A673 (cell line): ENCODE measurements around the gene DHCR24. TPM values are rescaled to one million over a fixed set of nuclear protein-coding genes. Genes with fewer than 3 reads are reported as not detected.

ENCODE experiments used
- BruUV-seq: library from RNA; stranded (reverse); fragments of 400-500 nt; replicated peaks from 2 replicates; lab custom pipeline; 2021; lab: Mats Ljungman, UMichigan
- CTCF ChIA-PET: fragments of 300-600 bp; sonication (Branson Sonifier 250); formaldehyde crosslinking; loops from one replicate; lab custom pipeline; 2022; ENCODE audit warnings: antibody characterized with exemption; lab: Charles Lee
- POLR2A ChIA-PET: fragments of 300-600 bp; sonication (Branson Sonifier 250); formaldehyde crosslinking; loops from one replicate; lab custom pipeline; 2022; ENCODE audit warnings: antibody characterized with exemption; ENCODE audit not compliant: low non-redundant PET; lab: Charles Lee
- DNase-seq: peaks from one replicate; pipeline ENCODE4 v3.0.0-alpha.2; 2015; ENCODE audit warnings: low spot score
- H3K27ac ChIP-seq: fragments of 200-600 bp; sonication (generic); 2 replicates; pipeline ENCODE4 v1.5.1; 2016; ENCODE audit warnings: mixed run types, low read depth, mild to moderate bottlenecking, mixed read lengths, antibody characterized with exemption, low read length; ENCODE audit not compliant: poor library complexity, severe bottlenecking
- H3K27me3 ChIP-seq: fragments of 200-600 bp; sonication (generic); replicated peaks from 2 replicates; pipeline ENCODE4 v1.6.1; 2017; ENCODE audit warnings: mixed run types, low read depth, mild to moderate bottlenecking, mixed read lengths, antibody characterized with exemption, low read length; ENCODE audit not compliant: insufficient read depth, poor library complexity
- H3K36me3 ChIP-seq: fragments of 200-600 bp; sonication (generic); 2 replicates; pipeline ENCODE4 v1.6.1; 2016; ENCODE audit warnings: mixed run types, mild to moderate bottlenecking, mixed read lengths, antibody characterized with exemption, low read length; ENCODE audit not compliant: insufficient read depth, poor library complexity, severe bottlenecking
- H3K4me1 ChIP-seq: fragments of 200-600 bp; sonication (generic); 2 replicates; pipeline ENCODE4 v1.6.1; 2017; ENCODE audit warnings: mixed run types, mild to moderate bottlenecking, mixed read lengths, antibody characterized with exemption, low read length; ENCODE audit not compliant: insufficient read depth, poor library complexity, severe bottlenecking
- H3K4me3 ChIP-seq: fragments of 200-600 bp; sonication (generic); 2 replicates; pipeline ENCODE4 v1.5.1; 2016; ENCODE audit warnings: low read depth, mixed run types, mild to moderate bottlenecking, mixed read lengths, low read length; ENCODE audit not compliant: poor library complexity, severe bottlenecking
- H3K9me3 ChIP-seq: fragments of 200-600 bp; sonication (generic); 2 replicates; pipeline ENCODE4 v1.6.1; 2016; ENCODE audit warnings: mixed run types, low read depth, mild to moderate bottlenecking, mixed read lengths, antibody characterized with exemption, low read length; ENCODE audit not compliant: poor library complexity, severe bottlenecking
- EZH2 ChIP-seq: fragments of 200-600 bp; sonication (generic); IDR thresholded peaks from 2 replicates; pipeline ENCODE4 v1.6.1; 2017; ENCODE audit warnings: borderline replicate concordance, low read depth, mild to moderate bottlenecking, mixed read lengths, antibody characterized with exemption, low read length; ENCODE audit not compliant: poor library complexity, severe bottlenecking
- intact Hi-C: fragments of 100-400 bp; cut with micrococcal nuclease; formaldehyde crosslinking; loops from one replicate; pipeline ENCODE4 v1.10.0; 2022; ENCODE audit not compliant: unreplicated experiment
- total RNA-seq: library from RNA; stranded (reverse); gene quantifications from 2 replicates; pipeline ENCODE4 v1.2.3, GENCODE V29; 2021
- TF ChIP-seq, protein P1 (sequence below): fragments of 300-800, 200-600 bp; sonication (generic); conservative IDR thresholded peaks from 2 replicates; pipeline ENCODE4 v1.5.1; 2017; ENCODE audit warnings: low read depth, mild to moderate bottlenecking, antibody characterized with exemption, low read length, moderate library complexity, mixed read lengths

The DHCR24 gene
- total RNA-seq, 1 experiment from 2014 or later = 273 TPM

GRCh38 chr1:54838565-54839180, 48.3 kb downstream of the DHCR24 start:
- TF ChIP-seq, protein P1, sequence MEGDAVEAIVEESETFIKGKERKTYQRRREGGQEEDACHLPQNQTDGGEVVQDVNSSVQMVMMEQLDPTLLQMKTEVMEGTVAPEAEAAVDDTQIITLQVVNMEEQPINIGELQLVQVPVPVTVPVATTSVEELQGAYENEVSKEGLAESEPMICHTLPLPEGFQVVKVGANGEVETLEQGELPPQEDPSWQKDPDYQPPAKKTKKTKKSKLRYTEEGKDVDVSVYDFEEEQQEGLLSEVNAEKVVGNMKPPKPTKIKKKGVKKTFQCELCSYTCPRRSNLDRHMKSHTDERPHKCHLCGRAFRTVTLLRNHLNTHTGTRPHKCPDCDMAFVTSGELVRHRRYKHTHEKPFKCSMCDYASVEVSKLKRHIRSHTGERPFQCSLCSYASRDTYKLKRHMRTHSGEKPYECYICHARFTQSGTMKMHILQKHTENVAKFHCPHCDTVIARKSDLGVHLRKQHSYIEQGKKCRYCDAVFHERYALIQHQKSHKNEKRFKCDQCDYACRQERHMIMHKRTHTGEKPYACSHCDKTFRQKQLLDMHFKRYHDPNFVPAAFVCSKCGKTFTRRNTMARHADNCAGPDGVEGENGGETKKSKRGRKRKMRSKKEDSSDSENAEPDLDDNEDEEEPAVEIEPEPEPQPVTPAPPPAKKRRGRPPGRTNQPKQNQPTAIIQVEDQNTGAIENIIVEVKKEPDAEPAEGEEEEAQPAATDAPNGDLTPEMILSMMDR = no peak
- TF ChIP-seq EZH2 = no peak
- H3K4me3 ChIP-seq = no peak overlapping the region
- CTCF ChIA-PET = no interaction called here
- no peaks in the 10 kb centered on the region for H3K36me3 ChIP-seq
- H3K27ac ChIP-seq = no peak overlapping the region
- POLR2A ChIA-PET = no interaction called here
- BruUV-seq = no TSS peak
- no peak for DNase-seq
- H3K27me3 ChIP-seq = no peaks in the 10 kb centered on the region
- no peaks in the 10 kb centered on the region for H3K4me1 ChIP-seq
- intact Hi-C loops = no loop called here
- H3K9me3 ChIP-seq = no peaks in the 10 kb centered on the region

DNA sequence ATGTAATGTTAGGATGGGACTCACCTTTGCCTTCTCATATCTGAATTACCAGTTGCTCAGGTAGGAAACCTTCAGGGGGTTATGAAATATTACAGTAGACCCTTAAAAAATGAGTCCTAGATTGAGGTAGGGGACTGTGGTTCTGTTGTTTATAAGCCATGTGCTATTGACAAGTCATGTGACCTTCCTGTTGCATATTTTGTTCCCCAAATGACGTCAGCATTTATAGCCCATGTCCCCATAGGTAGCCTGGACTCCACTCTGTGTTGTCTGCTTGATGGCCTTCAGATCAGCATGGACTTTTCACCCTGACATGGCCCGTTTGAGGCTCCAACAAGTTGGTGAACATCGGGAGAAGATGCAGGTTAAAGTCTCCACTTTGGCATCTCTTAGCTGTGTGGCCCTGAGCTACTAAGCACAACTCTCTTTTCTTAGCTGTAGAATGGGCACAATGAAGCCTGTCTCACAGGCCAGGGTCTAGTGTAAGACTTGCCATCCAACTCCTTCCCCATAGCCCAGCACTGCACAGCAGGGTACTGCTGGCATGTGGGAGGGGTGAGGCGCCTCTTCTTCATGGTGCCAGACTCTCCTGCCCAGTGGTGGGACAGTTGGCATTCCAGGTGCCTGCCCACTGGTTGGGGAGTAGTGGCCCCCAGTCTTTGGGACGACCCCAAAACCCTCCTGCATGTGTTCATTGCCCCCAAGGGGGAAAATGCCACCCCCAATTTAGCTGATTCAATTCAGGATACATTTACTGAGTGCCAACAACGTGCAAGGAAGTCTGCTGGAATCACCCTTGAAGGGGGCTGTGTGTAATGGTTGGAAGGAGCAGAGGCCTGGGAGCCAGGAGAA, 49.8 kb downstream of the DHCR24 start:
- intact Hi-C loops = no loop called here
- no peak overlapping the region for H3K4me3 ChIP-seq
- peaks cover 3% of the 10 kb centered on the region for H3K27me3 ChIP-seq
- POLR2A ChIA-PET = no interaction called here
- H3K36me3 ChIP-seq = no peaks in the 10 kb centered on the region
- CTCF ChIA-PET = no interaction called here
- H3K27ac ChIP-seq = no peak overlapping the region
- no TSS peak for BruUV-seq
- TF ChIP-seq, protein P1 = no peak
- no peak for TF ChIP-seq EZH2
- H3K9me3 ChIP-seq = no peaks in the 10 kb centered on the region
- H3K4me1 ChIP-seq = no peaks in the 10 kb centered on the region
- no peak for DNase-seq

GRCh38 chr1:54836594-54836993, 50.4 kb downstream of the DHCR24 start:
- POLR2A ChIA-PET = no interaction called here
- H3K36me3 ChIP-seq = no peaks in the 10 kb centered on the region
- intact Hi-C loops = no loop called here
- no peaks in the 10 kb centered on the region for H3K9me3 ChIP-seq
- CTCF ChIA-PET = no interaction called here
- DNase-seq = no peak
- no peaks in the 10 kb centered on the region for H3K4me1 ChIP-seq
- no TSS peak for BruUV-seq
- no peak overlapping the region for H3K27ac ChIP-seq
- H3K27me3 ChIP-seq = peaks cover 3% of the 10 kb centered on the region
- no peak overlapping the region for H3K4me3 ChIP-seq
- TF ChIP-seq EZH2 = no peak
- TF ChIP-seq, protein P1 = no peak
